ELF-1 (cell line): ENCODE results near the gene ADGRF5.
A peak's percentile ranks its signal among the peaks of the same experiment; 100 is the strongest.

Experiments used
- DNase-seq: peaks from one replicate; pipeline ENCODE4 v3.0.0-alpha.2; 2016; ENCODE audit warnings: low read depth, low spot score

The ADGRF5 gene

GRCh38 chr6:46921731-46922130 is at the start of gene ADGRF5:
ADGRF5 (minus strand) TSS chr6:46921938; CDS start chr6:46906762, 15,176 bp downstream.
- DNase-seq = no peak

- no peak for DNase-seq
These were observed 47.5 kb upstream of the ADGRF5 start for GRCh38 chr6:46969206-46969605.

DNA sequence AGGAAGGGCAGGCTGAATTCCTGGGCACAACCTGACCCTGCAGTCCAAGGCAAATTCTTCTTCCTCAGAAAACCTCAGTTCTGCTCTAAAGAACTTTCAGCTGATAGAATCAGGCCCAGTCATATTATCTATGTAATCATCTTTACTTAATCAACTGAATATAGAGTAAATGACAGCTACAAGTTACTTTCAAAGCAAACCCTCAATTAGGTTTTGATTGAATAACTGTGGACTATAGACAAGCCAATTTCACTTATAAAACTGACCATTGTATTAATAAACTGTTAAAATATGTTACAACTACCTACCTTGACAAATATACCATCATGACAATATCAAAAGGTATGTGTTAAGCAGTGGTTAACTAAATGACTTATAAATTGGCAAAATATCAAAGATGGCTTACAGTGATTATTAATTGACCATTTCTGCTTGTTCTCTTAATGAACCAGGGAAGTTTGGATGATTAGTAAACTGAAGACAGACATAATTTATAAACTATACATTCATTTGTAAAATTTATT is 46.1 kb upstream of the ADGRF5 start:
- no peak for DNase-seq

DNA sequence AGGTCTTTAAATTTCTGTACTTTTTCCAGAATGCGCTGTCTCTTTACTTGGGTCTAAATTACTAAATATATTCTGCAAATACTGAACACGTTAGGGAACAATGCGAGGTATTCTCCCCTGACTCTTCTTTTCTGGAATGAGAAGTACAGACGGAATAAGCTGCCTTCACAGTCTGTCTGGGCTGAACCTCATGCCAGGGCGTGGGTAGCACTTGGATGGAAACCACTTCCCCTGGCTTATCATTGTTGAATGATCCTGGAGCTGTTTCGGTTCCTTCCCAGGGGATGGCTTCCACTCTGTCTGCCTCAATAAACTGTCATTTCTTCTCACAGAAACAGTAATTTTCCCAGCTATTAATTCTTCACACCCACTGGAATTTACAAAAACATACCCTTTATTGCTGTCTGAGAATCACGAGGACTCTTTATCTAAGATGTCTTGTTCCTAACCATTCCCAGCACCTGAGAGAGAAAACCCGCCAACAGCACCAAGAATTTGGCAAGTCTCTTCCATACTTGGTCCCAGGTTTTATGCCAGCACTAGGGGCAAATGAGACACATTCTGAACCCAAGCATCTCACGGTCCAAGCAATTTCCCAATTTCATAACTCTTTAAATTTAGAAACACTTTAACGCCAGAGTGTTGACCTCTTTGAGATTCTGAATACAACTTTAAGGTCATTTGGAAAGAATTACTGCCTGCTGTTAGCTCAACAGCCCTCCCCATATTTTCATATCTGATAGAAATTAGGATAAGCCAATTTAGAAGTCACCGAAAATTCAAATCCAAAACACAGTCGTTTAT is 43.2 kb upstream of the ADGRF5 start:
- no peak for DNase-seq

- DNase-seq = peak; percentile 33
These were observed 41.9 kb upstream of the ADGRF5 start for GRCh38 chr6:46963626-46964025.

- no peak for DNase-seq
These were observed 41.3 kb upstream of the ADGRF5 start for GRCh38 chr6:46963039-46963438.

DNA sequence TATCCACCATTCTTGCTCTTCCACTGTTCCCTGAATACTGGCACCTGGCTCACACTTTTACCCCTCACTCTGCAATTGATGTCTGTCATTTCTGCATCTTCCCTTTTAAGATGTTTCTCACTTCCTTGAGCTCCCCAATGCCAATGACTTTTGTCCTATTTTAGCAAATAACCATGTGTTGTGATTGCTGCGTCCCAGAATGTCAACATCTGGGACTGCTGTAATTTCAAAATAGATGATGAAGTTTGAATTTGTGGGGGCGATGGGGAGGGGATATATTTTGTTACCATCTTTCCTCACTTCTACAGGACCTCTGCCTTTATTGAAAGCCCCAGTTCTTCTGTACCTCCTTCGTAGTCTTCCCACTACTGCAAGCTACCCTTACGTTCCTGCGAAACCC is 40.0 kb upstream of the ADGRF5 start:
- DNase-seq = no peak

- DNase-seq = no peak
These were observed 39.5 kb upstream of the ADGRF5 start for GRCh38 chr6:46961232-46961631.

GRCh38 chr6:46959419-46959818 is 37.7 kb upstream of the ADGRF5 start:
- DNase-seq = no peak

- DNase-seq = no peak
These were observed 34.7 kb upstream of the ADGRF5 start for GRCh38 chr6:46956409-46956808.

GRCh38 chr6:46954837-46955451 is 33.2 kb upstream of the ADGRF5 start:
- no peak for DNase-seq

- DNase-seq = no peak
These were observed 32.2 kb upstream of the ADGRF5 start for GRCh38 chr6:46953921-46954320.

GRCh38 chr6:46949632-46950280 is 28.0 kb upstream of the ADGRF5 start:
- DNase-seq = no peak

DNA sequence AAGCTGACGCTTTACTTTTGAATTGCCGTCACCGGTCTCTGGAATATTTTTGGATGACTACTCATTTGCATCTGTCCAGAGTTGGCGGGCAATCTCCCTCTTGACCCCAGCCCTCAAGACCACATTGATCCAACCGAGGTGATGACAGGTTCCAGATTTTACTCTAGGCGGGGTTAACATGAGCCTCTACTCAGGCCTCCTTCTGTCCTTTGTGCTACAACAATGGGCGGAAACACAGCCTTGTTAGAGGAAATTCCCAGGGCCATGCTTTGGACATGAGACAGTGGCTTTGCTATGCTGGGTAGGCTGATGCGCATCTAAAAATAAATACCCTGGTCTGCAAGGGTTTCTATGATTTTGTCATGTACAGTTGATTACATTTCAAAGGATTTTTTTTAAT is 27.0 kb upstream of the ADGRF5 start:
- DNase-seq = no peak

GRCh38 chr6:46947497-46947896 is 25.8 kb upstream of the ADGRF5 start:
- no peak for DNase-seq

GRCh38 chr6:46940433-46941226 is 18.9 kb upstream of the ADGRF5 start:
- no peak for DNase-seq

DNA sequence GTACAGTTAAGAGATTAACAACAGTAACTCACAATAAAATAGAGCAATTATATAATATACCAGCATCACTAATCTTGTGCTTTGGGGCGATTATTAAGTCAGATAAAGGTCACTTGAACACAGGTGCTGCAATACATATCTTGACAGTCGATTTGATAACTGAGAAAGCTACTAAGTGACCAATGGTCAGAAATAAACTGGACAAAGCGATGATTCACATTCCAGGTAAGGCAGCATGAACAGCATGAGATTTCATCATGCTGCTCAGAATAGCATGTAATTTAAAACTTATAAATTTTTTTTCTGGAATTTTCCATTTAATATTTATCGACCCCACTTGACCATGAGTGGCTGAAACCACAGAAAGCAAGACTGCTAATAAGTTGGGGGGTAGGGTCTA is 15.9 kb upstream of the ADGRF5 start:
- DNase-seq = no peak

DNA sequence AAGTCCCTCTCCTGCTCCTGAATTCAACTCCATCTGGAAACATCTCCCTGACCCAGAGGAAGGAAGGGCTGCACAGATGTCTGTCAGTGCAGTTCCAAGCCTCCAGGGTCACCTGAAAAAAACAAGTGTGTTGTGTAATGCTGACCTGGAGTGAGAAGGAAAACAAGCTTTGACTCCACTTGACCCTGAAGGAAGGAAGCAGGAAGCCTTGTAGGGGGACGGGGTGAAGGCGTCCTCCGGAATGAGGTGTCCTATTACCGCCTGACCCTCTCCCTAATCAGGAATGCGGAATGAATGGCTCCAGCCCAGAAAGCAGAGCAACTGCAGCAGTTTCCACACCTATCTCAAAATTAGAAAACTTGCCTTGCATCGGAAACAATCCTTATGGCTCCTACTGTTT is 13.9 kb upstream of the ADGRF5 start:
- peak; percentile 56 for DNase-seq

DNA sequence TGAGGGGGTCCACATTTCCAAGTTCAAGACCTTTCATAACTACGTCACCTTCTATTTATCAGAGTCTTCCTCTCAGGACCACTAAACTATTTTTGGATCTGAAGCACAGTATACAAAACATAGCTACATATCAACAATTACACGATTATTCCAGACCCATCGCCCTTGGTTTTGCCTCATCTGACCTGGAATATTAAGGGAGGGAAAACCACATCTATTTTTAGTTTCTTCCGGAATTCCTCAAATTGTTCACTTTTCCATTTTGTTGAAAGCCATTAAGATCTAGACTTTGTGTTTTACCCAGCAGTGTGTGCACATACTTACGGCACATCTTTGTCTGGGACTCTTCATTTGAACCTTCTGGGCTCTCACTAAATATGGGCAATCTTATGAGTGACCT is 12.0 kb upstream of the ADGRF5 start:
- DNase-seq = no peak

DNA sequence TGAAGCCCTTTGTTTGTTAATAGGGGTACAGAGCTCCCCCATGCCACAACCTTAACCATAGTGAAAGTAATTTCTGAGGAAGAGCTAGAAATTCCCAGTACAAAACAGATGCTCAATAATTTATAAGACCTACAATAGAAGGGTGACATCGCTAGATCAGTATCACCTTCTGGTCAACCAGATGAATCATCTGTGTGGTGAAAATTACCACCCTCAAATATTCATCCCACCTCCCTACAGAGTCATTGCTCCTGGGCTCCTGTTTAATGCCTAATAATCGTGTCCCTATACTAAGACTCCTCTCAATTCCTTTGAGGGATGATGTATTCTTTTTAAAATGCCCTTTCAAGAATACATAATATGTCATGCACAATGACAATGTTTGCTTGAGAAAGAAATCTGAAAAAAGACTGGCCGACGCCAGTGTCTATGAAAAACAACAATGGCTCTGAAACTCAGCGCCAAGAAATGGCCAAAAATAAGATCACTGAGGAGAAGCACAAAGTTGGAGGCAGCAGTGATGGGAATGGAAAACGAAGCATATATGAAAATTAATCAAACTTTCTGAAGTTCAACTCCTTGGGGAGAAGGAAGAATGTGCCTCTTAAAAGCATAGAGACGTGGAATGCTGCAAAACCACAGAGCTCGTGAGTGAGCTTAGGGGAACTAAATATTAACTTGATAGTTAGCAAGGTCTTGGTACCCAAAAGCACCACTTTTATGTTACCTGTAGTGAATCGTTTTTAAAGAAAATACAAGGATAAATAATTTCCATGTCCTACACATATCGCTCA is 11.0 kb upstream of the ADGRF5 start:
- DNase-seq = no peak

- DNase-seq = no peak
These were observed 9.7 kb upstream of the ADGRF5 start for GRCh38 chr6:46931416-46931815.
